ENCODE measurements around the gene TNFSF11. TPM values are rescaled to one million over a fixed set of nuclear protein-coding genes. Genes with fewer than 3 reads are reported as not detected.

The TNFSF11 gene
- total and polyA plus RNA-seq, 4 donors = 0.06 to 0.97 TPM; not detected in 2

DNA sequence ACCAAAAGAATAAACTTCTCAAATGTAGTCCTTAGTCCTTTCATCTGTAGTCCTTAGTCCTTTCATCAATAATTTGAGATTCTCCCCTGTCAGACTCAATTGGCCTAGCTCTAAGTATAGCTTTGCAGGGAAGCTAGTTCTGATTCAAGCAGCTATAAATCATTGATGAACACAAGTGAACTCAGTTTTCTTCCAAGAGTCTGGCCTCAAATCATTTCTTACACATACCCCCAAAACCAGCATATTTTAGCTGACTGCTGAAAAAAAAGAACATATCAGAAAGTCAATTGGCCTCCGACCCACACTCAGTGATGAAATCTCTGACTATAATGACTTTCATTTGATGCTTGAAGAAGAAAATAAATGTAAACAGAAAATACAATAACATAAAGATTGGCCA, 64.9 kb downstream of the TNFSF11 start:
- peaks cover 0 to 3% (median 0%) of the 10 kb centered on the region in 4 donors for H3K9me3 ChIP-seq (ENCODE audit: control insufficient read depth in 4 of 4, insufficient read depth in 3 of 4, low read length in 3 of 4)
- no peaks in the 10 kb centered on the region for H3K27me3 ChIP-seq (ENCODE audit: control insufficient read depth in 3 of 3, insufficient read depth in 3 of 3, low read length in 2 of 3)
- ATAC-seq (ENCODE audit: insufficient read depth, low FRiP score) (no peak), DNase-seq (peak; percentile 53 to 92 (median 86))
- no peaks in the 10 kb centered on the region for H3K36me3 ChIP-seq (ENCODE audit: control insufficient read depth in 4 of 4, insufficient read depth in 4 of 4, low read length in 4 of 4)
- H3K4me1 ChIP-seq (ENCODE audit: control insufficient read depth in 5 of 5, insufficient read depth in 5 of 5, low read length in 5 of 5) = peaks cover 0 to 20% (median 8%) of the 10 kb centered on the region in 5 donors
- no peak overlapping the region for H3K27ac ChIP-seq (ENCODE audit: low read depth in 1 of 2, low read length in 1 of 2)
- no peak overlapping the region for H3K4me3 ChIP-seq
- TF ChIP-seq CTCF (IDR thresholded peaks at IDR 0.05; ENCODE audit: control extremely low read depth, extremely low read depth) = no peak
- WGBS, 2 donors = 70 to 84% methylated on average over 1 of the region's 1 CpG
- H3K9ac ChIP-seq (ENCODE audit: insufficient read depth in 1 of 2, low read length in 2 of 2) = no peak overlapping the region

DNA sequence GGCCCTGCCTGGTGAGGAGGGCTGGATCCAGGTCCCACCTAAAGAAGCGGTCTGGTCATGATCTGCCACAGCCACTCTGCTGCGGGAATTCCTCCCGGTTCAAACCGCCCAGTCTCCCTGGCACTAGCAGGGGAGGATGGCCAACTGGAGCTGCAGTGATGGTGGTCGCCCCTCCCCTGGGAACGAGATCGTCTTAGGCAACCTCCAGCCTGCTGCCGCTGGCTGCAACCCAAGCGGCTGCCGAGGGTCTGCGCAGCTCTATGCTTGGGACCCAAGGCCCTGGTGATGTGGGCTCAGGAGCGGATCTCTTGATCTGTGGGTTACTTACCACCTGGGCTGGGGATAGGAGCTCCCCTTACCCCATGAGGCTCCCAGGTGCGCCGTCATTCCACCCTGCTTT, 69.1 kb downstream of the TNFSF11 start:
- WGBS, 2 donors = 96% methylated on average over 14 of the region's 14 CpGs

GRCh38 chr13:42644841-42645240, 70.9 kb downstream of the TNFSF11 start:
- no peak overlapping the region for H3K9ac ChIP-seq (ENCODE audit: insufficient read depth in 1 of 2, low read length in 2 of 2)
- no peaks in the 10 kb centered on the region for H3K36me3 ChIP-seq (ENCODE audit: control insufficient read depth in 4 of 4, insufficient read depth in 4 of 4, low read length in 4 of 4)
- H3K27ac ChIP-seq (ENCODE audit: low read depth in 1 of 2, low read length in 1 of 2) = no peak overlapping the region
- DNase-seq = peak in 1 of 3 donors; percentile 45
- WGBS, 2 donors = 79 to 86% methylated on average over 3 of the region's 3 CpGs
- no peak overlapping the region for H3K4me3 ChIP-seq
- no peak for ATAC-seq (ENCODE audit: insufficient read depth, low FRiP score)
- H3K9me3 ChIP-seq (ENCODE audit: control insufficient read depth in 4 of 4, insufficient read depth in 3 of 4, low read length in 3 of 4) = peaks cover 0 to 4% (median 0%) of the 10 kb centered on the region in 4 donors
- TF ChIP-seq CTCF (IDR thresholded peaks at IDR 0.05; ENCODE audit: control extremely low read depth, extremely low read depth) = no peak
- H3K27me3 ChIP-seq (ENCODE audit: control insufficient read depth in 3 of 3, insufficient read depth in 3 of 3, low read length in 2 of 3) = no peaks in the 10 kb centered on the region
- H3K4me1 ChIP-seq (ENCODE audit: control insufficient read depth in 5 of 5, insufficient read depth in 5 of 5, low read length in 5 of 5) = peaks cover 0 to 14% (median 0%) of the 10 kb centered on the region in 5 donors

More for the DNA sequence above, 69.1 kb downstream of the TNFSF11 start:
- H3K36me3 ChIP-seq (ENCODE audit: control insufficient read depth in 4 of 4, insufficient read depth in 4 of 4, low read length in 4 of 4) = no peaks in the 10 kb centered on the region
- H3K27ac ChIP-seq (ENCODE audit: low read depth in 1 of 2, low read length in 1 of 2) = no peak overlapping the region
- peaks cover 0 to 3% (median 0%) of the 10 kb centered on the region in 4 donors for H3K9me3 ChIP-seq (ENCODE audit: control insufficient read depth in 4 of 4, insufficient read depth in 3 of 4, low read length in 3 of 4)
- no peaks in the 10 kb centered on the region for H3K27me3 ChIP-seq (ENCODE audit: control insufficient read depth in 3 of 3, insufficient read depth in 3 of 3, low read length in 2 of 3)
- no peak overlapping the region for H3K9ac ChIP-seq (ENCODE audit: insufficient read depth in 1 of 2, low read length in 2 of 2)
- H3K4me3 ChIP-seq = no peak overlapping the region
- DNase-seq = no peak
- peaks cover 0 to 20% (median 8%) of the 10 kb centered on the region in 5 donors for H3K4me1 ChIP-seq (ENCODE audit: control insufficient read depth in 5 of 5, insufficient read depth in 5 of 5, low read length in 5 of 5)
- ATAC-seq (ENCODE audit: insufficient read depth, low FRiP score) = no peak
- no peak for TF ChIP-seq CTCF (IDR thresholded peaks at IDR 0.05; ENCODE audit: control extremely low read depth, extremely low read depth)

DNA sequence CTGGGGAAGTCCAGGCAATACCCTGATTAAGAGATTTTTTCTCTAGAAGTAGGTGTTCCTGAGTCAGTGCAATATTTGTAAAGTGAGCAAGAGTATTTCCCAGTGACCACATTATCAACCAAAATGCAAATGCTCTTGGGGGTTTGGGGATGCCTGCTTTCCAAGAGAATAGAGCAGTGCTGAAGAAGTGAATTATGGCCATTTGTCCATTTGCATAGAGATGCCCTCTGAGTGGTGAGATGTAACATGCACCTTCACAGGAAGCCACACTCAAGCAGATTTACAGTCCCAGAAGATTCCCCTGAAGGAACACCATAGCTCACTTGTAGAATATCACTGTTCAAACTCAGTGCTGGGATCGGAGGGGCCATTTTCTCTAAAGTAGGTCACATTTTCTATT, 71.8 kb downstream of the TNFSF11 start:
- no peak overlapping the region for H3K4me3 ChIP-seq
- no peak overlapping the region for H3K9ac ChIP-seq (ENCODE audit: insufficient read depth in 1 of 2, low read length in 2 of 2)
- no peak for DNase-seq
- no peaks in the 10 kb centered on the region for H3K36me3 ChIP-seq (ENCODE audit: control insufficient read depth in 4 of 4, insufficient read depth in 4 of 4, low read length in 4 of 4)
- no peak overlapping the region for H3K27ac ChIP-seq (ENCODE audit: low read depth in 1 of 2, low read length in 1 of 2)
- no peaks in the 10 kb centered on the region for H3K27me3 ChIP-seq (ENCODE audit: control insufficient read depth in 3 of 3, insufficient read depth in 3 of 3, low read length in 2 of 3)
- ATAC-seq (ENCODE audit: insufficient read depth, low FRiP score) = no peak
- WGBS, 2 donors = 90 to 92% methylated on average over 1 of the region's 1 CpG
- peaks cover 0 to 5% (median 0%) of the 10 kb centered on the region in 4 donors for H3K9me3 ChIP-seq (ENCODE audit: control insufficient read depth in 4 of 4, insufficient read depth in 3 of 4, low read length in 3 of 4)
- peaks cover 0 to 20% (median 0%) of the 10 kb centered on the region in 5 donors for H3K4me1 ChIP-seq (ENCODE audit: control insufficient read depth in 5 of 5, insufficient read depth in 5 of 5, low read length in 5 of 5)
- TF ChIP-seq CTCF (IDR thresholded peaks at IDR 0.05; ENCODE audit: control extremely low read depth, extremely low read depth) = no peak
